SK-N-SH (cell line): ENCODE results near the gene POLR2B. TPM values are rescaled to one million over a fixed set of nuclear protein-coding genes. Genes with fewer than 3 reads are reported as not detected.
A peak's percentile ranks its signal among the peaks of the same experiment; 100 is the strongest.

Experiments
- CTCF ChIA-PET: fragments of 300-600, 350-600 bp; formaldehyde crosslinking; extraction: SDS; loops from one replicate; lab custom pipeline; 2021; lab: Yijun Ruan, JAX
- POLR2A ChIA-PET: fragments of 350-600 bp; sonication (Branson Sonifier 250); formaldehyde crosslinking; extraction: SDS; loops from one replicate; lab custom pipeline; 2020; ENCODE audit warnings: antibody characterized with exemption, inconsistent platforms; lab: Yijun Ruan, JAX
- DNase-seq: peaks from one replicate; pipeline ENCODE4 v3.0.0; 2012
- H2AFZ ChIP-seq: fragments of 200-600 bp; sonication (generic); 2 replicates; pipeline ENCODE4 v1.8.1; 2016; ENCODE audit warnings: antibody characterized with exemption, mild to moderate bottlenecking, low read depth
- H3F3A ChIP-seq: fragments of 200-600 bp; sonication (generic); replicated peaks from 2 replicates; pipeline ENCODE3; 2016; ENCODE audit warnings: antibody characterized with exemption, mild to moderate bottlenecking; ENCODE audit not compliant: insufficient read depth
- H3K27ac ChIP-seq, 2 experiments: fragments of 200-500 bp in 1 of 2; fragments of 200-600 bp in 1 of 2; sonication (Bioruptor generic) in 1 of 2; sonication (generic), shearing (Covaris generic) in 1 of 2; 2 replicates each; pipeline versions ENCODE4 v1.5.1 to v1.6.1; 2014 to 2016; ENCODE audit warnings: low read depth in 2 of 2, inconsistent platforms in 1 of 2, low read length in 1 of 2, mild to moderate bottlenecking in 1 of 2, mixed read lengths in 1 of 2
- H3K27me3 ChIP-seq: fragments of 200-600 bp; sonication (generic), shearing (Covaris generic); 2 replicates; pipeline ENCODE4 v1.6.1; 2016; ENCODE audit warnings: mixed run types; ENCODE audit not compliant: insufficient read depth
- H3K36me3 ChIP-seq, 2 experiments: fragments of 200-500 bp in 1 of 2; fragments of 200-600 bp in 1 of 2; sonication (Bioruptor generic) in 1 of 2; sonication (generic) in 1 of 2; replicated peaks in 1 of 2; 2 replicates each; pipeline versions ENCODE3 to v1.5.1; 2014 to 2016; ENCODE audit warnings: low read length in 1 of 2, mild to moderate bottlenecking in 1 of 2; ENCODE audit not compliant: insufficient read depth in 2 of 2, control insufficient read depth in 1 of 2
- H3K4me1 ChIP-seq, 2 experiments: fragments of 200-500 bp in 1 of 2; fragments of 200-600 bp in 1 of 2; sonication (Bioruptor generic) in 1 of 2; sonication (generic), shearing (Covaris generic) in 1 of 2; 2 replicates each; pipeline versions ENCODE4 v1.5.1 to v1.6.1; 2014 to 2016; ENCODE audit warnings: low read depth in 1 of 2, low read length in 1 of 2, mixed run types in 1 of 2; ENCODE audit not compliant: insufficient read depth in 2 of 2, control insufficient read depth in 1 of 2
- H3K4me2 ChIP-seq: fragments of 200-600 bp; sonication (generic), shearing (Covaris generic); 2 replicates; pipeline ENCODE4 v1.6.1; 2017; ENCODE audit warnings: mixed run types
- H3K4me3 ChIP-seq, 2 experiments: fragments of 200-500 bp in 1 of 2; fragments of 200-600 bp in 1 of 2; sonication (Bioruptor generic) in 1 of 2; sonication (generic), shearing (Covaris generic) in 1 of 2; 2 replicates each; pipeline versions ENCODE4 v1.5.1 to v1.8.1; 2014 to 2016; ENCODE audit warnings: low read depth in 2 of 2, inconsistent platforms in 1 of 2, low read length in 1 of 2, mild to moderate bottlenecking in 1 of 2, mixed read lengths in 1 of 2, moderate library complexity in 1 of 2
- H3K79me2 ChIP-seq: fragments of 200-600 bp; sonication (generic); 2 replicates; pipeline ENCODE4 v1.8.1; 2017; ENCODE audit warnings: mild to moderate bottlenecking; ENCODE audit not compliant: insufficient read depth
- H3K9ac ChIP-seq: fragments of 200-600 bp; sonication (generic); 2 replicates; pipeline ENCODE4 v1.6.1; 2017; ENCODE audit warnings: mixed run types
- H3K9me2 ChIP-seq: fragments of 200-600 bp; sonication (generic); 2 replicates; pipeline ENCODE4 v1.6.1; 2017; ENCODE audit warnings: mixed run types
- H3K9me3 ChIP-seq: fragments of 200-600 bp; sonication (generic); 2 replicates; pipeline ENCODE4 v1.6.1; 2017; ENCODE audit warnings: mixed run types, mild to moderate bottlenecking, moderate library complexity
- H4K20me1 ChIP-seq: fragments of 200-600 bp; sonication (generic); 2 replicates; pipeline ENCODE4 v1.6.1; 2017; ENCODE audit warnings: mild to moderate bottlenecking, mixed run types; ENCODE audit not compliant: insufficient read depth
- ELF1 ChIP-seq: IDR thresholded peaks from 2 replicates; pipeline ENCODE4 v1.4.0; 2012
- FOSL2 ChIP-seq: IDR thresholded peaks from 2 replicates; pipeline ENCODE4 v1.4.0; 2012; ENCODE audit warnings: low read depth, mild to moderate bottlenecking, moderate library complexity, borderline replicate concordance
- FOXJ3 ChIP-seq: sonication (generic); formaldehyde crosslinking; IDR thresholded peaks from 2 replicates; pipeline ENCODE4 v1.5.1; 2020; ENCODE audit warnings: mild to moderate bottlenecking, missing genetic modification reagents
- POLR2AphosphoS5 ChIP-seq: IDR thresholded peaks from 2 replicates; pipeline ENCODE4 v1.6.1; 2012; ENCODE audit warnings: low read depth, low read length
- RAD21 ChIP-seq: IDR thresholded peaks from 2 replicates; pipeline ENCODE4 v1.6.1; 2012; ENCODE audit warnings: mild to moderate bottlenecking, low read length
- RCOR1 ChIP-seq: fragments of 150-350 bp; IDR thresholded peaks from 2 replicates; pipeline ENCODE4 v1.6.1; 2017; ENCODE audit warnings: antibody characterized with exemption, low read length
- RFX5 ChIP-seq: IDR thresholded peaks from 2 replicates; pipeline ENCODE4 v1.6.1; 2012; ENCODE audit warnings: mild to moderate bottlenecking, improper control_type of control experiment, low read length
- TCF12 ChIP-seq: IDR thresholded peaks from 2 replicates; pipeline ENCODE4 v1.4.0; 2012
- TEAD4 ChIP-seq: IDR thresholded peaks from 2 replicates; pipeline ENCODE4 v1.4.0; 2012; ENCODE audit warnings: mild to moderate bottlenecking, borderline replicate concordance; ENCODE audit not compliant: insufficient read depth
- WGBS: methylation state at CpG from one replicate; pipeline ENCODE4 v1.1.6; 2017; ENCODE audit warnings: low lambda C conversion rate; 5-methylcytosine and 5-hydroxymethylcytosine counted together
- polyA plus RNA-seq, 3 experiments: library from polyadenylated mRNA; depleted of rRNA; stranded (reverse); fragments of >200 nt; gene quantifications; 2 replicates each; pipeline ENCODE4 v1.2.3, GENCODE V29; 2012
- TF ChIP-seq, protein P1 (sequence below): IDR thresholded peaks from 2 replicates; pipeline ENCODE4 v1.4.0; 2012; ENCODE audit warnings: low read depth, borderline replicate concordance
- TF ChIP-seq, protein P2 (sequence below): IDR thresholded peaks from 2 replicates; pipeline ENCODE4; 2012
- TF ChIP-seq, protein P3 (sequence below): fragments of 150-350 bp; IDR thresholded peaks from 2 replicates; pipeline ENCODE4 v1.6.1; 2016; ENCODE audit warnings: mild to moderate bottlenecking, low read depth, low read length

POLR2B gene
- polyA plus RNA-seq, 1 of the 3 experiments (the other 2 are of a cell fraction): 58.5 TPM

DNA sequence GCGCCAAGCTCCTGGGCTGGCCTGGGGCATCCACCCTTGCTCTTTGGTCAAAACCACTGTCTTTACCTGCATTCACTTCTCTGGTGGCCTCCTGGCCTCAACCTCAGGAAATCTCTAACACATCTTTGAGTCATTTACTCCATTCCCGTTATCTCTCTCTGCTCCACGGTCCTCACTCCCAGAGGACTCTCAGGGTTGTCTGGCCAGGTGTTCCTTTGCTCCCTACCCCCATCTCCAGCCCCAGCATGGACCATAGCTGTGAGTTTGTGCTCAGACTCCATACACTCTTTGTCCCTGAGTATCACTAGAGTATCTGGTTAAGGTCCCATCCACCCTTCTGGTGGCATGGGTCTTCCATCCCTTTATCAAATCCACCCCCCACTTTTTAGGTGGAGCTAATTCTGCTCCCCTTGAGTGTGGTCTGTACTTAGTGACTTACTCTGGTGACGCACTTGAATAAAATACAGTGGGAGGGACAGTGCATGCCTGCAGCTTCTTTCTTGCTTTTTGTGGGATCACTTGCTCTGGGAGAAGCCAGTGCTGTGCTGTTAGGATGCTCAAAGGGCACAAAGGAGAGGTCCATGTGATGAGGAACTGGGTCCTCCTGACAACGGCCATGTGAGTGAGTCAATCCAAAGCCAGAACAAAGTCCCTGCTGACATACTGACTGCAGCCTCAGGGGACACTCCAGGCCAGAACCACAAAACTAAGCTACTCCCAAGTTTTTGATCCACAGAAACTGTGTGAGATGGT lies 87.2 kb downstream of the POLR2B start:
- H3K79me2 ChIP-seq: no peaks in the 10 kb centered on the region
- H3F3A ChIP-seq: peaks cover 50% of the 10 kb centered on the region
- peak overlapping the region; percentile 70 to 92; a peak in 3 of 4 replicates for H3K27ac ChIP-seq
- H4K20me1 ChIP-seq: no peaks in the 10 kb centered on the region
- H3K9me2 ChIP-seq: no peaks in the 10 kb centered on the region
- H3K4me1 ChIP-seq: peaks cover 15 to 17% of the 10 kb centered on the region in 2 experiments
- no peaks in the 10 kb centered on the region for H3K9me3 ChIP-seq
- H3K4me3 ChIP-seq: no peak overlapping the region
- 68% methylated on average over 4 of the region's 5 CpGs for WGBS
- CTCF ChIA-PET: interaction anchor here (0.9 to 3.5 kb wide), 2 partner anchors 28 to 98 kb away, joined by 4 to 17 read pairs; no protein-coding TSS in a partner anchor
- TF ChIP-seq, protein P1, sequence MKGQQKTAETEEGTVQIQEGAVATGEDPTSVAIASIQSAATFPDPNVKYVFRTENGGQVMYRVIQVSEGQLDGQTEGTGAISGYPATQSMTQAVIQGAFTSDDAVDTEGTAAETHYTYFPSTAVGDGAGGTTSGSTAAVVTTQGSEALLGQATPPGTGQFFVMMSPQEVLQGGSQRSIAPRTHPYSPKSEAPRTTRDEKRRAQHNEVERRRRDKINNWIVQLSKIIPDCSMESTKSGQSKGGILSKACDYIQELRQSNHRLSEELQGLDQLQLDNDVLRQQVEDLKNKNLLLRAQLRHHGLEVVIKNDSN: no peak
- TF ChIP-seq RCOR1 (no peak), RFX5 (no peak), FOXJ3 (CRISPR knock-in tag) (no peak)
- peak overlapping the region; percentile 45; the same call in 1 of the 2 replicates for H3K9ac ChIP-seq
- POLR2A ChIA-PET: no interaction called here
- H2AFZ ChIP-seq: no peak overlapping the region; the same call in 1 of the 2 replicates
- H3K4me2 ChIP-seq: peak overlapping the region; percentile 60
- H3K36me3 ChIP-seq: no peaks in the 10 kb centered on the region
- DNase-seq: no peak
- no peaks in the 10 kb centered on the region for H3K27me3 ChIP-seq

DNA sequence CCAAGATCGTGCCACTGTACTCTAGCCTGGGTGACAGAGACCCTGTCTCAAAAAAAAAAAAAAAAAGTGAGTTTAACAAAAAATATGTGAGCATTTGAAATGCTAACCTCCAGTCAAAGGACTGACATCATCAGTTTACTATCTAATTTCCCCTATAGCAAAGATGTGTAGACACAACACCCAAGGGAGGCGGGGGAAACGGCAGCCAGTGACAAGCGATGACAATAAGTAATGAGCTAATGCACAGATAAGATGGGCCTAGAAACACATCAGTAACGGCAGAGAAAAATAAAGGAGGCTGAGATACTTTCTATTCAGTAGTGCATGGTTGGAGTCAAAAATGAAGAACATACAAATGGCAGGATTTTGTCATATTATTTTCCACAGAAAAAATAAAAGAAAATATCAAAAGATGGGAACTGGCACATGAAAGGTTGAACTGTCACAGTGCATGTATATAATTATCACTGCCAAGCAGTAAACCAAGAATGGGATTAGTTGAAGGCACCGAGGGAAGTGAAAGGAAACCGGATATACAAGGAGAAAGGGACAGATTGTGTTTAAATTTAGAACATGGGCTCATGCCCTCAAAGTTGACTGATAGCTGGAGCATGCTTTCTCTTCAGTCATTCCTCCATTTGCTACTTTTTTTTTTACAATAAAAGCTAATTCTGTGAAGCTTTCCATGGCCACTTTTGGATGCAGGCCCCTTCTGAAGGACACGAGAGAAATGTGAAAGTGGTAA lies 89.7 kb downstream of the POLR2B start:
- no peak for DNase-seq
- no peaks in the 10 kb centered on the region for H3K36me3 ChIP-seq
- H3K9me3 ChIP-seq: no peaks in the 10 kb centered on the region
- no peaks in the 10 kb centered on the region for H4K20me1 ChIP-seq
- CTCF ChIA-PET: interaction anchor here (0.8 to 0.9 kb wide), 2 partner anchors 12 to 30 kb away, joined by 3 read pairs; no protein-coding TSS in a partner anchor
- no peak overlapping the region for H3K4me2 ChIP-seq
- peaks cover 46% of the 10 kb centered on the region for H3F3A ChIP-seq
- no peak overlapping the region for H3K4me3 ChIP-seq
- no peak overlapping the region for H3K27ac ChIP-seq
- H2AFZ ChIP-seq: no peak overlapping the region
- TF ChIP-seq TEAD4 (no peak), TCF12 (no peak), FOXJ3 (CRISPR knock-in tag) (no peak), ELF1 (no peak), RAD21 (no peak), FOSL2 (no peak), RFX5 (no peak), POLR2AphosphoS5 (no peak)
- TF ChIP-seq, protein P1: no peak
- TF ChIP-seq, protein P2, sequence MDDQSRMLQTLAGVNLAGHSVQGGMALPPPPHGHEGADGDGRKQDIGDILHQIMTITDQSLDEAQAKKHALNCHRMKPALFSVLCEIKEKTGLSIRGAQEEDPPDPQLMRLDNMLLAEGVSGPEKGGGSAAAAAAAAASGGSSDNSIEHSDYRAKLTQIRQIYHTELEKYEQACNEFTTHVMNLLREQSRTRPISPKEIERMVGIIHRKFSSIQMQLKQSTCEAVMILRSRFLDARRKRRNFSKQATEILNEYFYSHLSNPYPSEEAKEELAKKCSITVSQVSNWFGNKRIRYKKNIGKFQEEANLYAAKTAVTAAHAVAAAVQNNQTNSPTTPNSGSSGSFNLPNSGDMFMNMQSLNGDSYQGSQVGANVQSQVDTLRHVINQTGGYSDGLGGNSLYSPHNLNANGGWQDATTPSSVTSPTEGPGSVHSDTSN: no peak
- TF ChIP-seq, protein P3, sequence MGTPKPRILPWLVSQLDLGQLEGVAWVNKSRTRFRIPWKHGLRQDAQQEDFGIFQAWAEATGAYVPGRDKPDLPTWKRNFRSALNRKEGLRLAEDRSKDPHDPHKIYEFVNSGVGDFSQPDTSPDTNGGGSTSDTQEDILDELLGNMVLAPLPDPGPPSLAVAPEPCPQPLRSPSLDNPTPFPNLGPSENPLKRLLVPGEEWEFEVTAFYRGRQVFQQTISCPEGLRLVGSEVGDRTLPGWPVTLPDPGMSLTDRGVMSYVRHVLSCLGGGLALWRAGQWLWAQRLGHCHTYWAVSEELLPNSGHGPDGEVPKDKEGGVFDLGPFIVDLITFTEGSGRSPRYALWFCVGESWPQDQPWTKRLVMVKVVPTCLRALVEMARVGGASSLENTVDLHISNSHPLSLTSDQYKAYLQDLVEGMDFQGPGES: no peak
- H3K9me2 ChIP-seq: no peaks in the 10 kb centered on the region
- POLR2A ChIA-PET: no interaction called here
- H3K27me3 ChIP-seq: no peaks in the 10 kb centered on the region
- H3K4me1 ChIP-seq: peaks cover 8 to 12% of the 10 kb centered on the region in 2 experiments
- H3K9ac ChIP-seq: no peak overlapping the region
- H3K79me2 ChIP-seq: no peaks in the 10 kb centered on the region
- 74% methylated on average over 8 of the region's 8 CpGs for WGBS
